GM21360 (cell line): ENCODE data around the gene NBPF26.
"Not testable (repeated sequence)": the region's sequence is repeated elsewhere in the genome, so short reads cannot be mapped to it uniquely, and the experiment has no call there.

ENCODE experiments used
- ATAC-seq: cut with Tn5 transposase; IDR thresholded peaks from one replicate; pipeline ENCODE4 v1.9.1; 2021; ENCODE audit warnings: mild to moderate bottlenecking, moderate library complexity; ENCODE audit not compliant: unreplicated experiment

NBPF26 gene

GRCh38 chr1:120723715-120724402, at the start of gene NBPF26:
Gene NBPF26, plus strand, starts transcription at chr1:120723945.
- not testable (repeated sequence) for ATAC-seq

- ATAC-seq = not testable (repeated sequence)
Observed at GRCh38 chr1:120680106-120680819, 43.5 kb upstream of the NBPF26 start.

GRCh38 chr1:120680938-120681337, 42.8 kb upstream of the NBPF26 start:
- ATAC-seq = not testable (repeated sequence)

- not testable (repeated sequence) for ATAC-seq
Observed at GRCh38 chr1:120684397-120684796, 39.3 kb upstream of the NBPF26 start.

- not testable (repeated sequence) for ATAC-seq
Observed at GRCh38 chr1:120685622-120686021, 38.1 kb upstream of the NBPF26 start.

- ATAC-seq = not testable (repeated sequence)
Observed at GRCh38 chr1:120687250-120687649, 36.5 kb upstream of the NBPF26 start.

- not testable (repeated sequence) for ATAC-seq
Observed at GRCh38 chr1:120700807-120701562, 22.8 kb upstream of the NBPF26 start.

GRCh38 chr1:120723358-120723714, 409 bp upstream of the NBPF26 start:
- ATAC-seq = not testable (repeated sequence)

GRCh38 chr1:120724507-120724906, 762 bp downstream of the NBPF26 start:
- ATAC-seq = not testable (repeated sequence)

- not testable (repeated sequence) for ATAC-seq
Observed at GRCh38 chr1:120728811-120729210, 5.1 kb downstream of the NBPF26 start.

- not testable (repeated sequence) for ATAC-seq
Observed at GRCh38 chr1:120769090-120769489, 45.3 kb downstream of the NBPF26 start.

- ATAC-seq = not testable (repeated sequence)
Observed at GRCh38 chr1:120805452-120805851, 81.7 kb downstream of the NBPF26 start.

- ATAC-seq = not testable (repeated sequence)
Observed at GRCh38 chr1:120811822-120812221, 88.1 kb downstream of the NBPF26 start.

GRCh38 chr1:120825051-120825450, 101.3 kb downstream of the NBPF26 start:
- ATAC-seq = not testable (repeated sequence)

- ATAC-seq = not testable (repeated sequence)
Observed at GRCh38 chr1:120826623-120827022, 102.9 kb downstream of the NBPF26 start.

GRCh38 chr1:120844186-120844944, 120.6 kb downstream of the NBPF26 start:
- not testable (repeated sequence) for ATAC-seq

GRCh38 chr1:120844945-120845330, 121.2 kb downstream of the NBPF26 start:
- not testable (repeated sequence) for ATAC-seq

- ATAC-seq = not testable (repeated sequence)
Observed at GRCh38 chr1:120849400-120850286, 125.9 kb downstream of the NBPF26 start.

- not testable (repeated sequence) for ATAC-seq
Observed at GRCh38 chr1:120850287-120850536, 126.5 kb downstream of the NBPF26 start.
